Mucosa of rectum (tissue), 2 donors: Measurements from ENCODE around the gene BTBD16.
A peak's percentile ranks its signal among the peaks of the same experiment; 100 is the strongest.

Experiments used
- H3K27ac ChIP-seq, 2 donors: one replicate each; pipeline ENCODE4 v1.7.0; 2013; ENCODE audit warnings: inconsistent platforms in 2 of 2, low read depth in 2 of 2, low read length in 2 of 2
- H3K27me3 ChIP-seq, 2 donors: one replicate each; pipeline ENCODE4 v1.7.0; 2013; ENCODE audit warnings: low read length in 2 of 2; ENCODE audit not compliant: control insufficient read depth in 2 of 2, insufficient read depth in 2 of 2
- H3K36me3 ChIP-seq, 2 donors: one replicate each; pipeline ENCODE4 v1.7.0; 2013; ENCODE audit warnings: low read length in 2 of 2; ENCODE audit not compliant: control insufficient read depth in 2 of 2, insufficient read depth in 2 of 2
- H3K4me1 ChIP-seq, 2 donors: one replicate each; pipeline ENCODE4 v1.7.0; 2013; ENCODE audit warnings: low read length in 2 of 2, mild to moderate bottlenecking in 1 of 2; ENCODE audit not compliant: control insufficient read depth in 2 of 2, insufficient read depth in 2 of 2
- H3K4me3 ChIP-seq, 2 donors: one replicate each; pipeline ENCODE4 v1.7.0; 2013; ENCODE audit warnings: low read length in 2 of 2
- H3K9ac ChIP-seq, 2 donors: one replicate each; pipeline ENCODE4 v1.7.0; 2013; ENCODE audit warnings: low read length in 2 of 2, low read depth in 1 of 2, mild to moderate bottlenecking in 1 of 2
- H3K9me3 ChIP-seq, 2 donors: one replicate each; pipeline ENCODE4 v1.7.0; 2013; ENCODE audit warnings: low read length in 2 of 2; ENCODE audit not compliant: control insufficient read depth in 2 of 2
- donor health status: healthy.
- donor health status: Normal muscosa, but diverticular disease.

The BTBD16 gene

DNA sequence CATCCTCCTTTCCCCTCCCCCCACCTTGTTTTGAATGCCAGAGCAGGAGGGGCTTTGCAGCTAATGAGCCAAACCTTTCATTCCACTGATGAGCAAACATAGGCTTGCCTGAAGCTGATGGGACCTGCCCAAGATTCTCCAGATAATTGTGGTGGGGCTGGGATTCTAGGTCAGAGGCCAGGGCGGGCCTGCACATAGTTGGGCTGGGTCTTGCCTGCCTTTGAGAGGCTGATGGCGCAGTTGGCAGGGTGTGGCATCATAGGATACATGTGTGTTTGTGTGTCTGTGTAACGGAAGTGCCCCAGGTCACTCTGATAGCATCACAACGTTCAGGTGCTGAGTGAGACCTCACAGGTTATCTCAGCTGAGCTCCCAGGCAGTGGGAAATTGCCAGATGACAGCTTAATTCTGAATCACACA, 22.9 kb downstream of the BTBD16 start:
- Histone ChIP-seq H3K9me3 (no peaks in the 10 kb centered on the region), H3K36me3 (no peaks in the 10 kb centered on the region)

DNA sequence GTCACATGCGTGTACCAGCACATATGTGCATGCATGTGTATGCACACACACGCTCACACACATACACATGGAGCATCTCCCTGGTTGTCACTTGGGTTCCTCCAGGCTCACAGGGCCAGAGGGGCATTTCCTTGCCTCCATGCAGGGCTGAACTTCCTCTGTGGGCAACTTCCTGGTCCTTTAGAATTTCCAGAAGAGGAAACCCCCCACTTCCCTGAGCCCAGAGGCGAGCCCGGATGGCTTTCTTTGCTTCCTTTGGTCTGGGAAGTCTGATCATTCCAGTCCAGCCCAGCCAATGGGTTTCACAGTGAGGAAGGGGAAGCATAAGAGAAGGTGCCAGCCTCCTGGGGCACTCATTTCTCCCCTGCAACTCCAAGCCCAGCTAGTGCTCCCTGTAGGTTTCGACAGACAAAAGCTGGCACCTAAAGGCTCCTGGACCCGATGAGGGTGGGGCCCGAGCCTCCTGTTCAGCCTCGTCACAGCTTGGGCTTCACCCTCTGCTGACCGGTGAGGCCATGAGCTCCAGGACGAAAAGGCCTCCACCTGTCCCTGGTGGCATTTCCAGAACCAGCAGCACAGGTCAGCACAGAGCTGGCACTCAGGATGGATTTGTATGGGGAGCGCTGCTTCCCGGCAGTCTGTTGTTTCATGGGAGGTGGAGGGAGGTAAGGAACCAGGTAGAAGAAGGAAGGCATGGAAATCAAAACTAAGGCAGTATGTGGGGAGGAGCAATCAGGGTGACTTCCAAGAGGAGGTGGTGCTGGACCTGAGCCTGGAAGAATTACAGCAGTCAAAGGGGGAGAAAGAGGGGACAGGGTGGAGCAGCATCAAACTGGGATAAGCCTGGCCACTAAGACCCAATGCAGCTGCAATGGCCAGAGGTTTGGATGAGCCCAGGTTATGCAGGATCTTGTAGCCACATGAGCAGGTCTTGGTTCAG, 23.7 kb downstream of the BTBD16 start:
- Histone ChIP-seq H3K27me3 (no peaks in the 10 kb centered on the region), H3K4me1 (peaks cover 0 to 2% of the 10 kb centered on the region in 2 donors), H3K9ac (no peak overlapping the region), H3K4me3 (no peak overlapping the region), H3K9me3 (no peaks in the 10 kb centered on the region), H3K27ac (no peak overlapping the region), H3K36me3 (no peaks in the 10 kb centered on the region)

More for the DNA sequence above, 22.9 kb downstream of the BTBD16 start:
- Histone ChIP-seq H3K4me1 (peaks cover 0 to 1% of the 10 kb centered on the region in 2 donors), H3K27ac (no peak overlapping the region), H3K4me3 (no peak overlapping the region), H3K9ac (no peak overlapping the region), H3K27me3 (no peaks in the 10 kb centered on the region)

GRCh38 chr10:122295451-122295809, 24.3 kb downstream of the BTBD16 start:
- Histone ChIP-seq H3K27me3 (no peaks in the 10 kb centered on the region), H3K4me1 (peaks cover 0 to 2% of the 10 kb centered on the region in 2 donors), H3K4me3 (no peak overlapping the region), H3K36me3 (no peaks in the 10 kb centered on the region), H3K27ac (no peak overlapping the region), H3K9me3 (no peaks in the 10 kb centered on the region), H3K9ac (no peak overlapping the region)

DNA sequence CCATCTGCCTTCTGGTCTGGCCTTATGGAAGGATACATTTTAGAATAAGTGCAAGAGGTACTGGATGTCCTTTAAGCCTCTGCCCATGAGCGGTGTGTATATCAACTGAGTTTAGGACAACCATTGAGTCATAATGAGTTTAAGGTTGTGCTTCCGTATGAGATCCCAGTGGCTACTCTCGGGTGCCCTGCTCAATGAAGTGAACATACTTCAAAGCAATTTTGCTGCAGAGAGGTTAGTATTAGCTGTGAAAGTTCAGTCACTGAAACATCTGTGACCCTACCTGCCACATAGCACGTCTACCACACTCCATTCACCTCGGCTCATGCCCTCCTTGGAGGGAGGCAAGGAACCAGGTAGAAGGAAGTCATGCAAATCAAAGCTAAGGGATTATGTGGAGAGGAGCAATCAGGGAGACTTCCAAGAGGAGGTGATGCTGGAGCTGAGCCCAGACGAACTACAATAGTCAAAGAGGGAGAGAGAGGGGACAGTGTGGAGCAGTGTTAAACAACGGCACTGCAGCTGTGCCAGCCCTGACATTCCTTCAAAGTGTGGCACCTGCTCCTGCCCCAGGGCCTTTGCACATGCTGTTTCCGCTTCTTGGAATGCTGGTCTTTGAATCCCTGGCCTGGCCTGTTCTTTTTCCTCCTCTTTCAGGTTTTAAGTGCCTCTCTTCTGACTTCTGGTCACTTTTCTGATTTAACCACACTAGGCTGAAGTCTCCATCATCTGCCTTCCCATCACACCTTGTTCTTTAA, 25.4 kb downstream of the BTBD16 start:
- Histone ChIP-seq H3K4me3 (no peak overlapping the region), H3K27me3 (no peaks in the 10 kb centered on the region), H3K27ac (no peak overlapping the region), H3K9ac (no peak overlapping the region), H3K4me1 (peaks cover 0 to 2% of the 10 kb centered on the region in 2 donors), H3K9me3 (no peaks in the 10 kb centered on the region), H3K36me3 (no peaks in the 10 kb centered on the region)

DNA sequence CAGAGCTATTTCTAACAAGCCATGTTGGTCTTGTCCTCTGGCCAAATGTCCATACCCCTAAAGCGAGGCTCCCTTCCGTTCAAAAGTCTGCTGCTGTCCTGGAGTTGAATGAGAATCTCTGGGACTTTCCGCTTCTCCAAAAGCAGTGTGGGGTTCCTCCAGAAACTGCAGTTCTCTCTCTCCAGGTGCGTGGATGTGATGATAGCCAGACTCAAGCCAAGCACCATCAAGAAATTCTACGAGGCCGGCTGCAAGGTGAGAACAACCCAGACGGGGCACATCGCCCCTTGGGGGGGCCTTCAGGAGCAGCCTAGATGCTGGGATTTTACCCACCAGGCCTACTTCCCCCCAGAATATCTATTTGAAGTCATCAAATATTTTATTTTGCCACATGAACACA, 26.5 kb downstream of the BTBD16 start:
- H3K4me1 ChIP-seq: peaks cover 0 to 2% of the 10 kb centered on the region in 2 donors
- H3K9me3 ChIP-seq: no peaks in the 10 kb centered on the region
- no peaks in the 10 kb centered on the region for H3K27me3 ChIP-seq
- H3K4me3 ChIP-seq: no peak overlapping the region
- no peaks in the 10 kb centered on the region for H3K36me3 ChIP-seq
- no peak overlapping the region for H3K27ac ChIP-seq
- H3K9ac ChIP-seq: no peak overlapping the region

DNA sequence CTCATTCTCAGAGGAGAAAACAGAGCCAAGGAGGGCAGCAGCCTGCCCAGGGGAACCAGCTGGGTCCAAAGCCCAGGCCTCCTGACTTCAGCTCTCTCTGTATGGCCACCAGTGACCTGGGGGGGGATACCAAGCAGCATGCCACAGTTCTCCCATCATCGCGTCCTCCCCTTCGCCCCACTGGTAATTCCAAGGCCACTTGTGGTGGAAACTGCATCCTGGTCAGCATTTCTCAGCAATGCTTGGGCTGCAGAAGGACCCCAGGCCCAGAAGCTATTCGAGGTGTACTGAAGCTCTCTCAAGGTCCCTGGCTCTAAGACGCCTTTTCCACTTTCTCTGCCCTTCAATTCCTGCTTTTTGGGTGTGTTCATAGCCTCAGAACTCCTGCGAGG, 27.1 kb downstream of the BTBD16 start:
- H3K36me3 ChIP-seq: no peaks in the 10 kb centered on the region
- no peak overlapping the region for H3K27ac ChIP-seq
- H3K4me1 ChIP-seq: peaks cover 0 to 2% of the 10 kb centered on the region in 2 donors
- H3K4me3 ChIP-seq: no peak overlapping the region
- H3K27me3 ChIP-seq: no peaks in the 10 kb centered on the region
- H3K9me3 ChIP-seq: no peaks in the 10 kb centered on the region
- no peak overlapping the region for H3K9ac ChIP-seq

GRCh38 chr10:122298598-122299301, 27.7 kb downstream of the BTBD16 start:
- Histone ChIP-seq H3K9ac (peak overlapping the region; percentile 44 to 60), H3K9me3 (no peaks in the 10 kb centered on the region), H3K27ac (no peak overlapping the region), H3K27me3 (no peaks in the 10 kb centered on the region), H3K4me3 (peak overlapping the region in 1 of 2 donors; percentile 39), H3K4me1 (peaks cover 0 to 2% of the 10 kb centered on the region in 2 donors), H3K36me3 (no peaks in the 10 kb centered on the region)

- Histone ChIP-seq H3K36me3 (no peaks in the 10 kb centered on the region), H3K9me3 (no peaks in the 10 kb centered on the region), H3K4me3 (no peak overlapping the region), H3K27me3 (no peaks in the 10 kb centered on the region), H3K4me1 (peaks cover 0 to 2% of the 10 kb centered on the region in 2 donors), H3K27ac (no peak overlapping the region), H3K9ac (no peak overlapping the region)
These were observed 28.5 kb downstream of the BTBD16 start for GRCh38 chr10:122299423-122300075.

- H3K9me3 ChIP-seq: no peaks in the 10 kb centered on the region
- no peak overlapping the region for H3K4me3 ChIP-seq
- peaks cover 0 to 2% of the 10 kb centered on the region in 2 donors for H3K4me1 ChIP-seq
- no peak overlapping the region for H3K9ac ChIP-seq
- no peaks in the 10 kb centered on the region for H3K27me3 ChIP-seq
- H3K36me3 ChIP-seq: no peaks in the 10 kb centered on the region
- no peak overlapping the region for H3K27ac ChIP-seq
These were observed 30.1 kb downstream of the BTBD16 start for GRCh38 chr10:122301055-122301810.
